ENCODE results near the gene USP4. TPM values are rescaled to one million over a fixed set of nuclear protein-coding genes. Genes with fewer than 3 reads are reported as not detected.
A peak's percentile ranks its signal among the peaks of the same experiment; 100 is the strongest.

USP4 gene
- total RNA-seq, 1 donor from 2014 or later = 71.3 TPM

GRCh38 chr3:49371946-49372345 is 32.1 kb upstream of the USP4 start:
- no peak for DNase-seq
- no peaks in the 10 kb centered on the region for H3K9me3 ChIP-seq
- H3K27me3 ChIP-seq (ENCODE audit: low read depth) = no peaks in the 10 kb centered on the region
- no peak for TF ChIP-seq CTCF (IDR thresholded peaks at IDR 0.05)
- intact Hi-C loops (cut with DNase I) = no loop called here
- peaks cover 17% of the 10 kb centered on the region for H3K4me1 ChIP-seq
- no peak for ATAC-seq
- no peak overlapping the region for H3K27ac ChIP-seq
- peaks cover 82% of the 10 kb centered on the region for H3K36me3 ChIP-seq
- H3K4me3 ChIP-seq = no peak overlapping the region

DNA sequence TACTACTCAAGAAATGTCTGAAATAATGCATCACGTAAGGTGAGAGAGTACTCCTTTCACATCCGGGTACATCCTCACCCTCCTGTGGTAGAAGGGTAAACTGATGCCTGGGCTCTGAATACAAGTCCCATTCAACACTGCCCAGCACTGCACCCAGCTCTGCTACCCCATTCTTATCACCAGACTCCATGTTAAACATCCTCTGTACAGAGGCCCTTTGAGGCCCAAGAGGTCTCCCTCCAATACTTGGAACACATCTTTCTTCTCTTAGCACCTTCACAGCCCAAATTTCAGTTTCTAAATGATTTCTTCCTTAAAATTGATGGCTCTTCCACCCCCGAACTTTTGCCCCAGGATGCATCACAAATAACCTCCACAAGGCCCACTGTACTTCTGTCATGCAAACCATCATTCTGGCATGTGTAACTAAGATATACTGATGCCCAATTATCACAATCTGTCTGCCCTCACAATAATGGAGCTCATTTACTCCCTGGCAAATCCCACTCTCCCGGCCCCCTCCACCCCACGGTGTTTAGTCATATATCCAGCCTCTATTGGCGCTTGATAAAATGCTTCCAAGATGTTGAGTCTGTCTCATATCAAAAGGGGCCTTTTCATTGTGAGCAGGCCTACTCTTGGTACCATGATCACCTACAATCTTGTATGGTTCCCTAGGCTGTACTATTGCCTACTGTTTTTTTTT is 30.9 kb upstream of the USP4 start:
- Histone ChIP-seq H3K9me3 (no peaks in the 10 kb centered on the region), H3K36me3 (peaks cover 94% of the 10 kb centered on the region), H3K27ac (no peak overlapping the region), H3K27me3 (ENCODE audit: low read depth) (no peaks in the 10 kb centered on the region), H3K4me1 (peaks cover 14% of the 10 kb centered on the region), H3K4me3 (no peak overlapping the region)
- no peak for DNase-seq
- intact Hi-C loops (cut with DNase I) = no loop called here
- TF ChIP-seq CTCF (IDR thresholded peaks at IDR 0.05) = no peak
- peak in 1 of 2 donors; percentile 33 for ATAC-seq

GRCh38 chr3:49362561-49362960 is 22.7 kb upstream of the USP4 start:
- Histone ChIP-seq H3K27ac (peak overlapping the region; percentile 15), H3K27me3 (ENCODE audit: low read depth) (no peaks in the 10 kb centered on the region), H3K4me3 (no peak overlapping the region), H3K36me3 (peaks cover 84% of the 10 kb centered on the region), H3K4me1 (peaks cover 18% of the 10 kb centered on the region), H3K9me3 (no peaks in the 10 kb centered on the region)
- ATAC-seq (no peak), DNase-seq (no peak)
- TF ChIP-seq CTCF (IDR thresholded peaks at IDR 0.05) = no peak
- intact Hi-C loops (cut with DNase I) = no loop called here

GRCh38 chr3:49359623-49360022 is 19.8 kb upstream of the USP4 start:
- H3K9me3 ChIP-seq = no peaks in the 10 kb centered on the region
- H3K4me1 ChIP-seq = peaks cover 41% of the 10 kb centered on the region
- H3K27me3 ChIP-seq (ENCODE audit: low read depth) = no peaks in the 10 kb centered on the region
- no peak for TF ChIP-seq CTCF (IDR thresholded peaks at IDR 0.05)
- H3K36me3 ChIP-seq = peaks cover 83% of the 10 kb centered on the region
- ATAC-seq = no peak
- no peak overlapping the region for H3K4me3 ChIP-seq
- no peak for DNase-seq
- peak overlapping the region; percentile 95 for H3K27ac ChIP-seq
- intact Hi-C loops (cut with DNase I) = no loop called here

DNA sequence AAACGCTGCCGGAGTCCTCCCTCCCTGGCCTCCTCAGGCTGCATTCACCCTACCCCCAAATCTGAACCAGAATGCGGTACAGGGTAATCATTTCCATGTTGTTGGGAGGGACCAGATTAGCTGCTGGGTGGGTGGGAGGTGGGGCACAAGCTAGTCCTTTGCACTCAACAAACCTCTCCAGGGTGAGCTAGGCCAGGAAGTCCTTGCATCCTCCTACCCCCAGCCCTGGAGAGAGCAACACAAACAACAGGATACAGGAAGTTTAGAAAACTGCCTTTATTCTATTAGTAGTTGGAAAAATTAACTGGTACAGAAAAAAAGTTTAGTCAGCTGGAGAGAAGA is 19.0 kb upstream of the USP4 start:
- Histone ChIP-seq H3K27me3 (ENCODE audit: low read depth) (no peaks in the 10 kb centered on the region), H3K36me3 (peaks cover 75% of the 10 kb centered on the region), H3K9me3 (no peaks in the 10 kb centered on the region), H3K27ac (peak overlapping the region; percentile 95), H3K4me3 (peak overlapping the region; percentile 84), H3K4me1 (peaks cover 41% of the 10 kb centered on the region)
- DNase-seq = no peak
- TF ChIP-seq CTCF (IDR thresholded peaks at IDR 0.05) = no peak
- peak in 1 of 2 donors; percentile 1 for ATAC-seq
- intact Hi-C loops (cut with DNase I) = no loop called here

Data from lower lobe of right lung (tissue), 2 donors.